ENCODE results near the gene SRSF1. TPM values are rescaled to one million over a fixed set of nuclear protein-coding genes. Genes with fewer than 3 reads are reported as not detected.

The SRSF1 gene
- total and polyA plus RNA-seq, 2 of the 4 experiments (the other 2 are of a cell fraction), result 190 to 357 TPM

DNA sequence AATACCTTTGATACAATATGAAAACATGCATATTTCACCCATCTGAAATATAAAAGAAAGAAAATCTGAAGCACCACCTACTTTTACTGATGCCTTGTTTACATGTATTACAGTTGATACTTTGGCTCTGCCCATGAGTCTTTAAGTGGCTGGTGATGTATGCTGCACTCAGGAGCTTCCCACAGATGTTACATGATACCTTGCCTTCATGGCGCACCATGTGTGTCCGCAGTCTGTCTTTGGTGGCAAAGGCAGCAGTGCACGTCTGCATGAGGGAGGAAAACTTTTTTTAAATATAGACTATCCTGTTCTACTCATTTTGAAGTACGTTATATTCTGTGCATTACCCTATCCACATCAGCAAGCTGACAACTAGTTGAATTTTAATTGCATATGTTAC lies 26.5 kb downstream of the SRSF1 start:
- POLR2A ChIA-PET (ENCODE audit: unreplicated experiment), result no interaction called here
- Histone ChIP-seq H2AFZ (replicated peaks; ENCODE audit: low read length, poor library complexity) (no peak overlapping the region), H3K56ac (ENCODE audit: extremely low read depth, insufficient read depth, low read length) (no peak overlapping the region), H4K5ac (ENCODE audit: low read depth, low read length) (no peak overlapping the region), H2BK120ac (ENCODE audit: low read depth, low read length) (no peak overlapping the region), H3K14ac (replicated peaks; ENCODE audit: low read depth, low read length) (no peak overlapping the region), H2AK9ac (replicated peaks; ENCODE audit: low read depth, low read length, poor library complexity) (no peak overlapping the region), H4K20me1 (ENCODE audit: insufficient read depth, low read length) (peaks cover 49% of the 10 kb centered on the region), H3K23ac (ENCODE audit: low read depth, low read length) (no peak overlapping the region), H3K4me1 (ENCODE audit: control insufficient read depth, insufficient read depth, low read length) (peaks cover 26% of the 10 kb centered on the region), H3K9me1 (ENCODE audit: insufficient read depth, low read length) (peaks cover 15% of the 10 kb centered on the region), H4K8ac (ENCODE audit: low read depth in 2 of 2, low read length in 2 of 2) (no peak overlapping the region), H3K4ac (ENCODE audit: low read depth, low read length) (no peak overlapping the region), H3K27ac (ENCODE audit: insufficient read depth, low read length) (no peak overlapping the region), H4K91ac (ENCODE audit: insufficient read depth, low read depth, low read length) (no peak overlapping the region), H2AK5ac (ENCODE audit: low read depth, low read length) (no peak overlapping the region), H3K4me3 (ENCODE audit: insufficient read depth, low read depth, low read length) (no peak overlapping the region), H3K9me3 (ENCODE audit: control insufficient read depth, insufficient read depth, low read length) (no peaks in the 10 kb centered on the region), H2BK5ac (ENCODE audit: low read depth, low read length, poor library complexity, severe bottlenecking) (no peak overlapping the region), H3K9ac (ENCODE audit: low read depth, low read length) (no peak overlapping the region; the same call in 1 of the 2 replicates), H2BK15ac (ENCODE audit: low read depth, low read length) (no peak overlapping the region), H3K27me3 (ENCODE audit: control insufficient read depth, insufficient read depth, low read length) (no peaks in the 10 kb centered on the region), H3K79me1 (ENCODE audit: low read depth in 1 of 2, low read length in 2 of 2) (peaks cover 40 to 70% of the 10 kb centered on the region in 2 experiments), H2BK20ac (ENCODE audit: low read depth, low read length) (no peak overlapping the region), H3K36me3 (ENCODE audit: control insufficient read depth, insufficient read depth, low read length) (peaks cover 37% of the 10 kb centered on the region), H3K4me2 (ENCODE audit: low read depth, low read length) (no peak overlapping the region), H3K18ac (ENCODE audit: low read depth, low read length) (no peak overlapping the region)
- DNase-seq (no peak), ATAC-seq (ENCODE audit: low read depth) (no peak)
- in situ Hi-C loops (cut with MboI; ENCODE audit: low sequenced_read_pairs) (no loop called here), intact Hi-C loops (cut with micrococcal nuclease) (no loop called here), dilution Hi-C loops (cut with HindIII; ENCODE audit: low sequenced_read_pairs, unreplicated experiment) (loop anchor here (25.0 kb wide), 1 partner anchor 118 kb away; the partner anchor contains the start of gene MRPS23)
- BruUV-seq (replicated peaks), result no TSS peak
- CTCF ChIA-PET, result no interaction called here
- TF ChIP-seq SMC3 (IDR thresholded peaks at IDR 0.05; ENCODE audit: low read depth, low read length), result no peak
- no peak for TF ChIP-seq NFE2L2 (IDR thresholded peaks at IDR 0.05; ENCODE audit: low read depth, low read length)
- TF ChIP-seq, protein P1, sequence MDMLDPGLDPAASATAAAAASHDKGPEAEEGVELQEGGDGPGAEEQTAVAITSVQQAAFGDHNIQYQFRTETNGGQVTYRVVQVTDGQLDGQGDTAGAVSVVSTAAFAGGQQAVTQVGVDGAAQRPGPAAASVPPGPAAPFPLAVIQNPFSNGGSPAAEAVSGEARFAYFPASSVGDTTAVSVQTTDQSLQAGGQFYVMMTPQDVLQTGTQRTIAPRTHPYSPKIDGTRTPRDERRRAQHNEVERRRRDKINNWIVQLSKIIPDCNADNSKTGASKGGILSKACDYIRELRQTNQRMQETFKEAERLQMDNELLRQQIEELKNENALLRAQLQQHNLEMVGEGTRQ (IDR thresholded peaks at IDR 0.05; ENCODE audit: low read depth, low read length), result no peak
- TF ChIP-seq RFX5 (IDR thresholded peaks at IDR 0.05; ENCODE audit: low read depth, low read length), result no peak
- no peak for TF ChIP-seq CHD1 (IDR thresholded peaks at IDR 0.05; ENCODE audit: low read depth, low read length)
- TF ChIP-seq MXI1 (IDR thresholded peaks at IDR 0.05; ENCODE audit: borderline replicate concordance, low read depth, low read length), result no peak
- TF ChIP-seq FOS (IDR thresholded peaks at IDR 0.05; ENCODE audit: low read depth, low read length), result no peak
- no peak for TF ChIP-seq POLR2A (IDR thresholded peaks at IDR 0.05; ENCODE audit: low read depth, low read length)
- TF ChIP-seq MAZ (IDR thresholded peaks at IDR 0.05; ENCODE audit: borderline replicate concordance, low read depth, low read length), result no peak
- no peak for TF ChIP-seq MAFK (IDR thresholded peaks at IDR 0.05; ENCODE audit: low read depth, low read length)
- no peak for TF ChIP-seq BHLHE40 (IDR thresholded peaks at IDR 0.05; ENCODE audit: low read depth, low read length)
- TF ChIP-seq CEBPB (IDR thresholded peaks at IDR 0.05; ENCODE audit: low read depth, low read length), result no peak
- WGBS, 2 experiments (ENCODE audit: extremely low coverage in 2 of 2, insufficient read length in 1 of 2), result no CpG with 5 or more reads among the region's 4 CpGs

Data from IMR-90 (cell line).